ENCODE results near the gene DDC. TPM values are rescaled to one million over a fixed set of nuclear protein-coding genes. Genes with fewer than 3 reads are reported as not detected.
"Not testable (repeated sequence)": the region's sequence is repeated elsewhere in the genome, so short reads cannot be mapped to it uniquely, and the experiment has no call there.

DDC gene
- total RNA-seq, 1 donor from 2014 or later, result not detected

- no peak for DNase-seq (ENCODE audit: low read depth in 2 of 2)
Observed at GRCh38 chr7:50461695-50462094, 103.5 kb downstream of the DDC start.

GRCh38 chr7:50459183-50459582 is 106.0 kb downstream of the DDC start:
- not testable (repeated sequence) for DNase-seq (ENCODE audit: low read depth in 2 of 2)

GRCh38 chr7:50458651-50459050 is 106.6 kb downstream of the DDC start:
- DNase-seq (ENCODE audit: low read depth in 2 of 2), result not testable (repeated sequence)

- DNase-seq (ENCODE audit: low read depth in 2 of 2), result no peak
Observed at GRCh38 chr7:50456371-50457123, 108.7 kb downstream of the DDC start.

GRCh38 chr7:50455658-50456057 is 109.5 kb downstream of the DDC start:
- no peak for DNase-seq (ENCODE audit: low read depth in 2 of 2)

GRCh38 chr7:50454968-50455367 is 110.2 kb downstream of the DDC start:
- DNase-seq (ENCODE audit: low read depth in 2 of 2), result no peak

GRCh38 chr7:50450590-50451032 is 114.6 kb downstream of the DDC start:
- no peak for DNase-seq (ENCODE audit: low read depth in 2 of 2)

- peak; percentile 44 to 81 for DNase-seq (ENCODE audit: low read depth in 2 of 2)
Observed at GRCh38 chr7:50449881-50450589, 115.2 kb downstream of the DDC start, which contains the start of gene FIGNL1. Gene FIGNL1 (minus strand): TSS chr7:50450350. CDS start chr7:50447287, 3,063 bp downstream.

- DNase-seq (ENCODE audit: low read depth in 2 of 2), result no peak
Observed at GRCh38 chr7:50449501-50449880, 115.7 kb downstream of the DDC start.

GRCh38 chr7:50448823-50449222 is 116.4 kb downstream of the DDC start:
- DNase-seq (ENCODE audit: low read depth in 2 of 2), result no peak

- peak; percentile 39 to 95 for DNase-seq (ENCODE audit: low read depth in 2 of 2)
Observed at GRCh38 chr7:50446542-50446960, 118.7 kb downstream of the DDC start.

GRCh38 chr7:50436133-50436806 is 128.9 kb downstream of the DDC start:
- no peak for DNase-seq (ENCODE audit: low read depth in 2 of 2)

GRCh38 chr7:50431722-50432305 is 133.4 kb downstream of the DDC start:
- DNase-seq (ENCODE audit: low read depth in 2 of 2), result no peak

- no peak for DNase-seq (ENCODE audit: low read depth in 2 of 2)
Observed at GRCh38 chr7:50431316-50431715, 133.9 kb downstream of the DDC start.

GRCh38 chr7:50428911-50429310 is 136.3 kb downstream of the DDC start:
- DNase-seq (ENCODE audit: low read depth in 2 of 2), result no peak

GRCh38 chr7:50427518-50427917 is 137.7 kb downstream of the DDC start:
- DNase-seq (ENCODE audit: low read depth in 2 of 2), result no peak

- no peak for DNase-seq (ENCODE audit: low read depth in 2 of 2)
Observed at GRCh38 chr7:50426280-50427045, 138.7 kb downstream of the DDC start.

GRCh38 chr7:50425318-50425717 is 139.9 kb downstream of the DDC start:
- DNase-seq (ENCODE audit: low read depth in 2 of 2), result no peak

GRCh38 chr7:50423860-50424259 is 141.3 kb downstream of the DDC start:
- no peak for DNase-seq (ENCODE audit: low read depth in 2 of 2)

GRCh38 chr7:50422858-50423257 is 142.3 kb downstream of the DDC start:
- no peak for DNase-seq (ENCODE audit: low read depth in 2 of 2)

- DNase-seq (ENCODE audit: low read depth in 2 of 2), result no peak
Observed at GRCh38 chr7:50421043-50421442, 144.2 kb downstream of the DDC start.

All from dermis microvascular lymphatic vessel endothelial cell (primary cell).